Endothelial cell of coronary artery (primary cell): ENCODE measurements around the gene MAFF. TPM values are rescaled to one million over a fixed set of nuclear protein-coding genes. Genes with fewer than 3 reads are reported as not detected.

Experiments used
- total RNA-seq: library from RNA; depleted of rRNA; stranded (reverse); fragments of >200 nt; gene quantifications from 2 replicates; pipeline ENCODE4 v1.2.3, GENCODE V29; 2014

Gene MAFF
- total RNA-seq, result 41.1 and 79.1 TPM in 2 replicates

DNA sequence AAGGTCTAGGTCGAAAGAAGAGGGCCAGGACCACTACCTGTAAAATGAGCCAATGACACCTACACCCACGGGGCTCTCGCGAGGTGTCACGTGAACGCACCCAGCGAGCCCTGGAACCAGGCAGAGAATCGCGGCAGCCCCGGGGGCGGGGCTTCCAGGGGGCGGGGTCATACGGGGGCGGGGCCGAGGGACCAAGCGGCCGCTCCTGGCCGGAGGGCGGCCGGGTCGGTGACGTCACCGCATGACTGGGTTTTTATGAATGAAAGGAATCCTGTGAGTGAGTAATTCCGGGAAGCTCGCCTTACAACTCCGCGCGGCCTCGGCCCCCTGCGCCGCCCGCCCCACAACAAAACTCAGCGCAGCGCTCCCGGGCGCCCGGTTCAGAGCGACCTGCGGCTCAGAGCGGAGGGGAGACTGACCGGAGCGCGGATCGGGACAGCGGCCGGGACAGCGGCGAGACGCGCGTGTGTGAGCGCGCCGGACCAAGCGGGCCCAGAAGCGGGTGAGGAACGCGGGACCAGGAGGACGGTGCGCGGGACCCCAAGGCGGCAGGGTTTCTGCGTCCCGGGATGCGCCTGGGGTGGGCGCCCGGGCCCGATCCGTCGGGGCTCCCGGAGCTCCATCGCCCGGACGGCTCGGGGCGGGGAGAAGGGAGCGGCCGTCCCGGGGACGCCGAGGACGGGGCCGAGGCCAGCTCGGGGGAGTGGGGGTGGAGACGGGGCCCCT, at the start of gene MAFF:
MAFF (plus strand) TSS at position 284 of the 726 bp plus-strand sequence. CDS start 11,860 bp downstream, outside the sequence.

DNA sequence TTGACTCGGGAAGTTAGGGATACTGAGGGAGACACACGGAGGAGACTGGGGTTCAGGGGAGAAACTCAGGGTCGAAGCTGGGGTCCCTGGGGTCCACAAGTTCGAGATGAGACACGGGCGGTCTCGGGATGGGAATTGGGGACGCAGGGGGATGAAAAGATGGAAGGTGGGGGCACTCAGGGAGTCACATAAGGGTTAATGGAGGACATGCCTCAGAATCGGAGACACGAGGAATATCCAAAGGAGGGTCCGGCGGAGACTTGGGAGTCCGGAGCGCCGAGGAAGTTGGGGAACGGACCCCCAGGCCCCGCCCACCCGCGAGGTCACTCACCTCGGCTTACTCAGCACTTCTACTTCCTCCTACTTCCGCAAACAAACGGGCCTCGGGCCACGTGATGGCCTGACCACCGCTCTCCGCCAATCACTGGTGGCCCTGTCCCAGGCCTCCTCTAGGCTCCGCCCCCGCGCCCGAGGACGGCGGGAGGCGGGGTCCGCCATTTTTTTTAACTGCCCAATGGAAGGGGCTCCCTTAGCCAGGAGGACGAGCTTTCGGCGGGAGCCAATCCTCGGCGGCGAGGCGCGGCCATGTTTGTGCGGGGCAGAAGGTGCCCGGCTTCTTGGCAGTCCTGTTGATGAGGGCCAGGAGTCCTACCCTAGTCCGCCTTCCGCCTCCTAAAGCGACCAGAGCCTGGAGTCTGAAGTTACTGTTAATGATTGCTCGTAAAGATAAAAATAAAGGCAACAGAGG, 20.2 kb upstream of the MAFF start, which contains the start of gene PLA2G6:
PLA2G6 (minus strand) TSS at position 378 of the 748 bp plus-strand sequence. CDS start 12,404 bp downstream, outside the sequence.

Other genes with a start within 250 kb of the MAFF start
- gene C22orf23, start 248.4 kb upstream of the MAFF start, total RNA-seq, result 0.19 and 0.27 TPM in 2 replicates
- 85.0 and 90.1 TPM in 2 replicates for gene POLR2F, start 248.3 kb upstream of the MAFF start, total RNA-seq
- gene SOX10, start 217.4 kb upstream of the MAFF start, total RNA-seq, result not detected in 2 replicates
- 8.5 and 10.0 TPM in 2 replicates for gene PICK1, start 144.6 kb upstream of the MAFF start, total RNA-seq
- gene SLC16A8, start 117.8 kb upstream of the MAFF start, total RNA-seq, result 0.28 TPM in 1 of 2 replicates, not detected in the other
- 0.09 and 0.28 TPM in 2 replicates for gene BAIAP2L2, start 91.3 kb upstream of the MAFF start, total RNA-seq
- 3.8 and 7.5 TPM in 2 replicates for gene PLA2G6, start 20.2 kb upstream of the MAFF start, total RNA-seq
- gene TMEM184B, start 71.0 kb downstream of the MAFF start, total RNA-seq, result 20.2 and 37.6 TPM in 2 replicates
- gene CSNK1E, start 115.4 kb downstream of the MAFF start, total RNA-seq, result 123 and 165 TPM in 2 replicates